HCT116 (cell line): ENCODE results near the gene MAPK7. TPM values are rescaled to one million over a fixed set of nuclear protein-coding genes. Genes with fewer than 3 reads are reported as not detected.

ENCODE experiments used
- ATAC-seq: fragments of 200-7000 bp; cut with Tn5 transposase; 2 replicates; pipeline ENCODE4 v1.9.1; 2020; ENCODE audit warnings: mild to moderate bottlenecking, moderate library complexity
- BruUV-seq: library from RNA; stranded (reverse); fragments of 400-500 nt; replicated peaks from 2 replicates; lab custom pipeline; 2021; lab: Mats Ljungman, UMichigan
- CTCF ChIA-PET: fragments of 300-600 bp; sonication (Branson Sonifier 250); formaldehyde crosslinking; loops from one replicate; lab custom pipeline; 2021; ENCODE audit warnings: antibody characterized with exemption; lab: Charles Lee
- POLR2A ChIA-PET: fragments of 300-600, 350-600 bp; sonication (Branson Sonifier 250); formaldehyde crosslinking; loops from one replicate; lab custom pipeline; 2021; ENCODE audit warnings: antibody characterized with exemption; lab: Charles Lee
- RAD21 ChIA-PET, 2 experiments: fragments of 300-600 bp; sonication (Branson Sonifier 250); formaldehyde crosslinking; loops; one replicate each; lab custom pipeline; 2023; ENCODE audit warnings: low total read pairs in 2 of 2; ENCODE audit not compliant: uncharacterized antibody in 2 of 2, unreplicated experiment in 2 of 2, low non-redundant PET in 1 of 2; lab: Charles Lee
- DNase-seq: peaks from one replicate; pipeline ENCODE4 v3.0.0-alpha.2; 2010; ENCODE audit warnings: low read depth, low spot score
- H2AFZ ChIP-seq: fragments of 200-600 bp; shearing (Covaris generic), sonication (generic); 2 replicates; pipeline ENCODE4 v1.6.1; 2017; ENCODE audit warnings: low read depth, mixed run types, mixed read lengths, antibody characterized with exemption, low read length; ENCODE audit not compliant: poor library complexity, severe bottlenecking
- H3K27ac ChIP-seq: 2 replicates; pipeline ENCODE4 v1.5.1; 2012; ENCODE audit warnings: low read depth, low read length
- H3K27me3 ChIP-seq: fragments of 200-600 bp; sonication (generic); 2 replicates; pipeline ENCODE4 v1.6.1; 2016; ENCODE audit warnings: mixed run types, low read length, mixed read lengths; ENCODE audit not compliant: insufficient read depth
- H3K36me3 ChIP-seq, 2 experiments: fragments of 200-500 bp in 1 of 2; fragments of 200-600 bp in 1 of 2; sonication (Bioruptor generic) in 1 of 2; sonication (generic) in 1 of 2; 2 replicates each; pipeline versions ENCODE4 v1.5.1 to v1.6.1; 2014 to 2016; ENCODE audit warnings: low read length in 2 of 2, inconsistent platforms in 1 of 2, mixed read lengths in 1 of 2, mixed run types in 1 of 2; ENCODE audit not compliant: insufficient read depth in 2 of 2, control insufficient read depth in 1 of 2
- H3K4me1 ChIP-seq, 2 experiments: fragments of 200-600 bp in 1 of 2; sonication (generic) in 1 of 2; 2 replicates each; pipeline versions ENCODE4 v1.5.1 to v1.6.1; 2012 to 2017; ENCODE audit warnings: low read length in 2 of 2, inconsistent platforms in 1 of 2, mild to moderate bottlenecking in 1 of 2, mixed read lengths in 1 of 2, mixed run types in 1 of 2, moderate library complexity in 1 of 2; ENCODE audit not compliant: insufficient read depth in 2 of 2, control insufficient read depth in 1 of 2
- H3K4me2 ChIP-seq: fragments of 200-600 bp; sonication (generic); 2 replicates; pipeline ENCODE4 v1.6.1; 2017; ENCODE audit warnings: mixed run types, low read length, mixed read lengths
- H3K4me3 ChIP-seq, 2 experiments: fragments of 200-600 bp in 1 of 2; sonication (generic) in 1 of 2; replicated peaks in 1 of 2; 2 replicates each; pipeline ENCODE4 v1.5.1; 2011 to 2016; ENCODE audit warnings: low read length in 2 of 2, control low read depth in 1 of 2, low read depth in 1 of 2, mild to moderate bottlenecking in 1 of 2, mixed read lengths in 1 of 2, mixed run types in 1 of 2
- H3K79me2 ChIP-seq: fragments of 200-600 bp; sonication (generic); 2 replicates; pipeline ENCODE4 v1.6.1; 2017; ENCODE audit warnings: mild to moderate bottlenecking, mixed run types, low read length, moderate library complexity, mixed read lengths; ENCODE audit not compliant: insufficient read depth
- H3K9ac ChIP-seq: fragments of 200-600 bp; sonication (generic); 2 replicates; pipeline ENCODE4 v1.6.1; 2016; ENCODE audit warnings: low read length, mixed read lengths
- H3K9me2 ChIP-seq: fragments of 200-600 bp; sonication (generic), shearing (Covaris generic); 2 replicates; pipeline ENCODE4 v1.6.1; 2017; ENCODE audit warnings: mixed run types, mild to moderate bottlenecking, moderate library complexity; ENCODE audit not compliant: insufficient read depth
- H3K9me3 ChIP-seq, 2 experiments: fragments of 200-500 bp in 1 of 2; fragments of 200-600 bp in 1 of 2; sonication (Bioruptor generic) in 1 of 2; sonication (generic) in 1 of 2; 2 replicates each; pipeline ENCODE4 v1.6.1; 2014 to 2017; ENCODE audit warnings: low read length in 2 of 2, mixed read lengths in 2 of 2, inconsistent platforms in 1 of 2, low read depth in 1 of 2, mild to moderate bottlenecking in 1 of 2, mixed run types in 1 of 2, moderate library complexity in 1 of 2; ENCODE audit not compliant: control insufficient read depth in 1 of 2, insufficient read depth in 1 of 2
- H4K20me1 ChIP-seq: fragments of 200-600 bp; sonication (generic), shearing (Covaris generic); 2 replicates; pipeline ENCODE4 v1.6.1; 2017; ENCODE audit warnings: mixed run types, mild to moderate bottlenecking, moderate library complexity; ENCODE audit not compliant: insufficient read depth
- ATF3 ChIP-seq: IDR thresholded peaks from 2 replicates; pipeline ENCODE4 v1.6.1; 2012
- CTCF ChIP-seq, 3 experiments: fragments of 200-600 bp in 1 of 3; sonication (generic) in 1 of 3; IDR thresholded peaks in 2 of 3; conservative IDR thresholded peaks in 1 of 3; 2 replicates each; pipeline ENCODE4 v1.5.1; 2012 to 2017; ENCODE audit warnings: low read depth in 2 of 3, low read length in 2 of 3, antibody characterized with exemption in 1 of 3, borderline replicate concordance in 1 of 3, control low read depth in 1 of 3, mild to moderate bottlenecking in 1 of 3, mixed read lengths in 1 of 3, mixed run types in 1 of 3, moderate library complexity in 1 of 3; ENCODE audit not compliant: insufficient read depth in 1 of 3
- EZH2phosphoT487 ChIP-seq: fragments of 200-600 bp; IDR thresholded peaks from 2 replicates; pipeline ENCODE4 v1.6.1; 2018; ENCODE audit warnings: antibody characterized with exemption, borderline replicate concordance
- FOSL1 ChIP-seq: IDR thresholded peaks from 2 replicates; pipeline ENCODE4 v1.6.1; 2012; ENCODE audit warnings: low read depth
- POLR2A ChIP-seq: IDR thresholded peaks from 2 replicates; pipeline ENCODE4 v1.7.0; 2011; ENCODE audit warnings: borderline replicate concordance; ENCODE audit not compliant: insufficient read depth, insufficient read length; ENCODE audit errors: extremely low read depth
- RAD21 ChIP-seq: IDR thresholded peaks from 2 replicates; pipeline ENCODE4 v1.6.1; 2012; ENCODE audit warnings: low read depth, mild to moderate bottlenecking
- SP1 ChIP-seq: IDR thresholded peaks from 2 replicates; pipeline ENCODE4 v1.6.1; 2012; ENCODE audit warnings: low read depth
- SRF ChIP-seq: IDR thresholded peaks from 2 replicates; pipeline ENCODE4 v1.6.1; 2012; ENCODE audit warnings: low read depth
- ZBTB33 ChIP-seq: IDR thresholded peaks from 2 replicates; pipeline ENCODE4 v1.6.1; 2011; ENCODE audit warnings: mild to moderate bottlenecking, low read length, moderate library complexity; ENCODE audit not compliant: insufficient replicate concordance; ENCODE audit errors: extremely low read depth
- ZFX ChIP-seq: fragments of 450-650 bp; IDR thresholded peaks from 2 replicates; pipeline ENCODE4 v1.6.1; 2017
- intact Hi-C: fragments of 100-400 bp; cut with micrococcal nuclease; formaldehyde crosslinking; loops from 2 replicates; pipeline ENCODE4 v1.10.0; 2022
- total RNA-seq: library from RNA; stranded (reverse); gene quantifications from one replicate; pipeline ENCODE4 v1.2.1, GENCODE V29; 2021; ENCODE audit not compliant: unreplicated experiment

The MAPK7 gene
- total RNA-seq, 1 experiment from 2014 or later = 15.3 TPM

- Histone ChIP-seq H3K9ac (no peak overlapping the region), H3K9me2 (no peaks in the 10 kb centered on the region), H3K4me2 (no peak overlapping the region), H3K27me3 (no peaks in the 10 kb centered on the region), H3K4me1 (peaks cover 12 to 48% of the 10 kb centered on the region in 2 experiments), H3K4me3 (no peak overlapping the region), H3K27ac (no peak overlapping the region), H2AFZ (no peak overlapping the region), H4K20me1 (no peaks in the 10 kb centered on the region), H3K79me2 (0 out of 2 replicates have a peak, but pooled peaks cover 12% of the 10 kb centered on the region), H3K9me3 (no peaks in the 10 kb centered on the region), H3K36me3 (no peaks in the 10 kb centered on the region)
- RAD21 ChIA-PET = no interaction called here
- ATAC-seq (no peak), DNase-seq (no peak)
- TF ChIP-seq POLR2A (no peak), FOSL1 (no peak), ZBTB33 (no peak)
- intact Hi-C loops = no loop called here
- CTCF ChIA-PET = interaction anchor here (0.8 to 5.1 kb wide), 6 partner anchors 12 to 400 kb away, joined by 3 to 69 read pairs (median 4); partner anchors contain the start of gene MAPK7
- POLR2A ChIA-PET = interaction anchor here (0.8 to 1.0 kb wide), 2 partner anchors 12 to 112 kb away, joined by 3 to 5 read pairs; partner anchors contain the start of gene MAPK7
- no TSS peak for BruUV-seq
Observed at GRCh38 chr17:19365833-19366636, 12.3 kb upstream of the MAPK7 start.

- ChIA-PET CTCF (no interaction called here), POLR2A (no interaction called here), RAD21 (no interaction called here)
- Histone ChIP-seq H3K9me2 (no peaks in the 10 kb centered on the region), H4K20me1 (no peaks in the 10 kb centered on the region), H3K9me3 (no peaks in the 10 kb centered on the region), H3K27me3 (no peaks in the 10 kb centered on the region), H3K4me3 (no peak overlapping the region), H3K4me1 (peaks cover 8 to 42% of the 10 kb centered on the region in 2 experiments), H3K27ac (no peak overlapping the region), H3K36me3 (no peaks in the 10 kb centered on the region), H3K4me2 (no peak overlapping the region), H3K79me2 (0 out of 2 replicates have a peak, but pooled peaks cover 7% of the 10 kb centered on the region), H3K9ac (no peak overlapping the region), H2AFZ (no peak overlapping the region)
- intact Hi-C loops = no loop called here
- DNase-seq = no peak
- no TSS peak for BruUV-seq
- ATAC-seq = no peak
- TF ChIP-seq CTCF (IDR thresholded peaks at IDR 0.05 in 2 of 3, conservative IDR thresholded peaks at IDR 0.05 in 1 of 3; ENCODE audit: borderline replicate concordance in 1 of 3, insufficient read depth in 1 of 3, low read depth in 2 of 3, low read length in 2 of 3) = no peak
- no peak for TF ChIP-seq EZH2phosphoT487
- TF ChIP-seq RAD21 = no peak
- TF ChIP-seq ZFX = no peak
- no peak for TF ChIP-seq POLR2A
- no peak for TF ChIP-seq ATF3
- TF ChIP-seq SP1 = no peak
- TF ChIP-seq SRF = no peak
- TF ChIP-seq FOSL1 = no peak
- TF ChIP-seq ZBTB33 = no peak
Observed at GRCh38 chr17:19366637-19366972, 11.7 kb upstream of the MAPK7 start.
